ENCODE results near the gene SLC17A8.

DNA sequence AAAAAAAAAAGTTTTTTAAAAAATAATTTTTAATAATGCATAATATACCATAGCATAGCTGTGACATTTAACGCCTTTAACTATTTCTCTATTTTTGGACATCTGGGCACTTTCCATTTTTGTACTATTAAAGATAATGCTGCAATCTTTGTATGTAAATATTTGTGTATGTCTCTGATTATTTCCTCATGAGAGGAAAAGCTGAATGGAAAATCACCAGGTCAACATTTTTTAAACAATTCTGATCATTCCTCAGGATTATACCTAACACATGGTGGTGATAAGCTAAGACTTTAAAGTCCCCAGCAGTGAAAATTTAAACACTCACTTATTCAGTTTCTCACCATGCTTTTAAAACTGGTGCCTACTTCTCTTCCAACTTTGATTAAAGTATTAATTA lies 85.5 kb downstream of the SLC17A8 start:
- TF ChIP-seq CTCF (IDR thresholded peaks at IDR 0.05; ENCODE audit: low read depth, low read length) (no peak), EZH2phosphoT487 (IDR thresholded peaks at IDR 0.05; ENCODE audit: low read depth) (no peak)

Measured in OCI-LY3 (cell line).